T-helper 9 cell (primary cell): ENCODE data around the gene MINDY4.

Experiments
- DNase-seq: peaks from one replicate; pipeline ENCODE4 v3.0.0-alpha.2; 2020

Gene MINDY4

DNA sequence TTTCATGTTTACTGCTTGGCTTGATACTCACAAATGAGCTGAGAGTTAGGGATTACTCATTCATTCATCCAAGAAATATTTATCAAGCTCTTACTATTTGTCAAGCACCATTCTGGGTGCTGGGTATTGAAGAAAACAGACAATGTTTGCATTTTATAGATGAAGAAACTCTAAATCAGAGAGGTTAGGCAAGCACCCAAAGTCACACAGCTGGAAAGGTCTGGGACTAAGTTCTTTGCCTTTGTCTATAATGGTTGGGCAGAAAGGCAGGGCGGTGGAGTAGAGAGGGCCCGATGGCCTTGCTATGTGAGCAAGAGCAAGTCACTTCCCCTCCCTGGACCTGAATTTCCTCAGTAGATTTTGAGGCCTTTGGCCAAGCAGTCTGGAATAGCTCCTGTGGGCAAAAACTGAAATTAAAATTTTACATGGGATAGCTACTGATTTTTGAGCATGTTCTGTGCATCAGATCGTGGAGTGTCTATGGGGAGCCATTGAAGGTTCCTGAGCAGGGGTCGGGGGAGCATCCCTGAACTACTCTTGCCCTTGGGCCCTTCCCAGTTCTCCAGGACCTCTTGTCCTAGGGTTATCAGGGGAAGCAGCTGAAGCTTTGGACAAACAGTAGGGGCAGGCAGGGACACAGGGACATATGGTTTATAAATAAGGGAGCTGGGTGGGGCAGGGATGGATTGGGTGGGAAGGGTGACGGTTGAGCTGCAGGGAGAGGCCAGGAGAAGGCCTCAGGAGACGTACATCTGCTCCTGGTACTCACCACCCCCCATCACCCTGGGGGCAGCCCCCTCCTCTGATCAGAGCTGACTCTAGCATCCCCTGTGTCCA lies 163.7 kb downstream of the MINDY4 start:
- no peak for DNase-seq

DNA sequence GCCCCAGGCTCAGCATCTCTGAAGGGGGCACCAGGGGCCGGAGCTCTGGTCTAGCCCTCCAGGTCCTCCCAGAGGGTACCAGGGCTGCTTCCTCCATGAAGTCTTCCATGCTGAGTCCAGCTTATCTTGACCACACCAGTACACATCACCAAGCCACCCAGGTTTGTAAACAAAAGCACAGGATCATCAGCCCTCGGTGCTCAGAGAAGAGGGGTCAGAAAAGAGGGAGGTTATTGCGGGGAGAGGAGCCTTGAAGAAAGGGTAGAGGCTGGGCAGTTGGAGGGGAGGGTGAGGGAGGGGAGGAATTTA lies 164.3 kb downstream of the MINDY4 start:
- DNase-seq: no peak

DNA sequence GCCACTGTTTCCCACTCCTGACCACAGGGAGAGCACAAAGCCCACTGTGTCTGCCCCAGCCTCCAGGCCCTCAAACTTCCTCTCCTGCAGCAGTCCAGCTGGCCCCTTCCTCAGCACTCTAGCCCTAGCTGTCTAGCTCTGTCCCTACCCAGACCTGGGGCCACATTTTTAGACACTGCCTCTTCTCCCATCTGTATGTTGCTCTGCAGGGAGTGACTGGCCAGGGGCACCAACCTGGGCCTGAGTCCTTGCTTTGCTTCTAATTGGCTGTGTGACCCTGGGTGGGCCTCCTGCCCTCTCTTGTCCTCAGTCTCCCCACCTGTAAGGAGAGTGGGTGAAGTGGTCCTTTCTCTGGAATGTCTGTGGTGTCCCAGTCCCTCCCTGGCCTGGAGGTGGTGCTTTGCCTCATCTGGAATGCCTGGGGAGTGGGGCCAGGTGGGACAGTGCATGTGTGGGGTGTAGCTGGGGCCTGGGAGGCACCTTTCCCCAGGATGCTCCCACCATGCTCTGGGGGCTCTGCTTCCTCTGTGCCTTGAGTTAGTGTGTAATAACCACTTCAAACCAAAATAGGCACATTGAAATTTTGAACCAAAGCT lies 165.5 kb downstream of the MINDY4 start:
- no peak for DNase-seq

GRCh38 chr7:30937416-30937815 lies 166.2 kb downstream of the MINDY4 start:
- DNase-seq: no peak

DNA sequence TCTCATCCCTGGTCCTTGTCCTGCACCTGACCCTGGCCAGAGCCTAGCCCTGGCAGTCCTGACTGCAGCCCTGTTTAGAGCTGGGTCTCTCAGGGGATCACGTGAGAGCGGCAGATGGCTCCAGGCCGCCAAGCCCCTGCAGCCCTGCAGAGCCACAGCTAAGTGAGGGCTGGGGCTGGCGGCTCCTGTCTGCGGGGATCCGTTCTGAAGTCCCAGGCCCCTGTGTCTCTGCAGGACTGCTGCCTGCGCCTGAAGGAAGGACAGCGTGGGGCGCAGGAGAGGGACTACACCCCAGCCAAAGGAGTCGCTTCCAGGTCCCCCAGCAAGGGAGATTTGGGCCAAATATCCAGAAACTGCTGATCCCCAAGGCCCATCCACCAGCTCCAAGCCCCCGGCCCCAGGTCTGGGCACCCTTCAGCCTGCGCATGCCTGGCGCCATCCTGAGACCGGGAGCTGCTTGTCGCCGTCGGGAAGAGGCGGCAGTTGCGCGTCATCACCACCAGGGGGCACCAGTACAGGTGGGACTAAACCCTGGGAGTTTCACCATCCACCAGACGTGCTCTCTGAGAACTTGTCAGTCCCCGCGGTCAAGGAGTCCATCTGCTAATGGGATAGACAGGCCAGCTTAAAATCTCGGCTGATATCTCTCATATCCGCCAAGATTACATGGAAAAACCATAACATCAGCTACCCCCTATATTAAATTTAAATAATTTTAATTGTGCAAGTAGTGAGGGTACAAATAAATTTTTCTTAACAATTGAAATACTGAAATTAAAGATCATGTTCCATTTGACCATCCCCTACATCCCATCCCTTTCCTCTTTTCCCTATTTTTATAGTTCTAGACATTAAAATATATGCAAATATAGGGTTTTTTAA lies 167.5 kb downstream of the MINDY4 start:
- DNase-seq: peak; percentile 46

- DNase-seq: no peak
Observed at GRCh38 chr7:30941582-30942323, 170.5 kb downstream of the MINDY4 start.
